DND-41 (cell line): ENCODE measurements around the gene PKHD1.
A peak's percentile ranks its signal among the peaks of the same experiment; 100 is the strongest.

Experiments
- ATAC-seq: fragments of 200-7000 bp; cut with Tn5 transposase; 3 replicates; pipeline ENCODE4 v1.9.1; 2021; ENCODE audit warnings: low read depth; ENCODE audit not compliant: insufficient read depth
- DNase-seq: peaks from one replicate; pipeline ENCODE4 v3.0.0-alpha.2; 2020
- H2AFZ ChIP-seq: 2 replicates; pipeline ENCODE4 v1.6.0; 2012; ENCODE audit warnings: low read depth, low read length
- H3K27ac ChIP-seq: 2 replicates; pipeline ENCODE4 v1.5.1; 2012; ENCODE audit warnings: low read length, inconsistent platforms
- H3K27me3 ChIP-seq: fragments of 200-600 bp; sonication (generic); 2 replicates; pipeline ENCODE4 v1.6.0; 2012; ENCODE audit warnings: low read length, mild to moderate bottlenecking, inconsistent platforms; ENCODE audit not compliant: insufficient read depth, poor library complexity
- H3K36me3 ChIP-seq: 2 replicates; pipeline ENCODE4 v1.5.1; 2012; ENCODE audit warnings: low read length, inconsistent platforms; ENCODE audit not compliant: insufficient read depth
- H3K4me1 ChIP-seq: 2 replicates; pipeline ENCODE4 v1.5.1; 2012; ENCODE audit warnings: mild to moderate bottlenecking, low read length; ENCODE audit not compliant: insufficient read depth
- H3K4me2 ChIP-seq: 2 replicates; pipeline ENCODE4 v1.6.0; 2012; ENCODE audit warnings: mild to moderate bottlenecking, moderate library complexity, low read length, inconsistent platforms; ENCODE audit not compliant: insufficient read depth
- H3K4me3 ChIP-seq, 2 experiments: fragments of 200-600 bp in 1 of 2; shearing (Covaris generic) in 1 of 2; 2 replicates each; pipeline ENCODE4 v1.5.1; 2012 to 2016; ENCODE audit warnings: inconsistent platforms in 2 of 2, low read length in 2 of 2, mild to moderate bottlenecking in 2 of 2, low read depth in 1 of 2, moderate library complexity in 1 of 2
- H3K79me2 ChIP-seq: 2 replicates; pipeline ENCODE4 v1.6.0; 2012; ENCODE audit warnings: low read length, inconsistent platforms; ENCODE audit not compliant: insufficient read depth
- H3K9ac ChIP-seq: 2 replicates; pipeline ENCODE4 v1.6.0; 2012; ENCODE audit warnings: low read depth, mild to moderate bottlenecking, inconsistent platforms, low read length, moderate library complexity
- H3K9me3 ChIP-seq: 2 replicates; pipeline ENCODE4 v1.5.1; 2012; ENCODE audit warnings: low read length, moderate library complexity, mild to moderate bottlenecking, inconsistent platforms; ENCODE audit not compliant: insufficient read depth, severe bottlenecking
- H4K20me1 ChIP-seq: 2 replicates; pipeline ENCODE4 v1.6.0; 2012; ENCODE audit warnings: low read length; ENCODE audit not compliant: insufficient read depth
- CTCF ChIP-seq: IDR thresholded peaks from 2 replicates; pipeline ENCODE4 v1.5.1; 2012; ENCODE audit warnings: borderline replicate concordance, low read length, moderate library complexity, mild to moderate bottlenecking; ENCODE audit not compliant: poor library complexity, severe bottlenecking; ENCODE audit errors: extremely low read depth
- EZH2 ChIP-seq: IDR thresholded peaks from 3 replicates; pipeline ENCODE4 v1.6.1; 2012; ENCODE audit warnings: borderline replicate concordance, low read depth, mild to moderate bottlenecking, moderate library complexity, low read length, inconsistent platforms; ENCODE audit not compliant: severe bottlenecking

Gene PKHD1

GRCh38 chr6:52089758-52090348 lies 2.4 kb upstream of the PKHD1 start:
- no peaks in the 10 kb centered on the region for H4K20me1 ChIP-seq
- H3K27ac ChIP-seq, result 0 out of 2 replicates have a peak overlapping the region, but pooled peaks have one; percentile 4
- H3K9ac ChIP-seq, result no peak overlapping the region
- TF ChIP-seq EZH2 (no peak), CTCF (no peak)
- DNase-seq, result peak; percentile 50
- H3K27me3 ChIP-seq, result no peaks in the 10 kb centered on the region
- no peaks in the 10 kb centered on the region for H3K79me2 ChIP-seq
- H3K36me3 ChIP-seq, result no peaks in the 10 kb centered on the region
- peaks cover 10% of the 10 kb centered on the region; the same call in 1 of the 2 replicates for H3K4me1 ChIP-seq
- no peaks in the 10 kb centered on the region for H3K9me3 ChIP-seq
- H3K4me2 ChIP-seq, result no peak overlapping the region
- ATAC-seq, result peak; percentile 66
- peak overlapping the region; percentile 15; the same call in 1 of the 2 replicates for H2AFZ ChIP-seq
- no peak overlapping the region for H3K4me3 ChIP-seq

DNA sequence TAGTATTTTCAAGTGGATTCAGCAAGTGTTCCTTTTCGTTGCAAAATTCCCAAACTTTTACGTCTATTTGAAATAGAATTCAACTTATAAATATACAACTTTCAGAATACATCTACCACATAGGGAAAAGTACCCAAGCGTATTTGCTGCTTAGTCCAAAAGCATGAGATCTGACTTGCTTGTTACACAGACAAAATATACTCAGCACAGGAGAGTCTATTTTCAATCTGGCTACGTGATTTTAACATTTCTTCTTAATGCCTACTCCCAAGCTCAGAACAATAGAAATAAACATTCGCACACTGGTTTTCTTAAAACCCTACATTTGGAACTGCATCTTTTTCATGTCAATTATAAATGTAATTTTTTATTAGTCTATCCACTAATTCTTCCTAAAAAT lies 672 bp downstream of the PKHD1 start:
- Histone ChIP-seq H3K4me3 (no peak overlapping the region), H3K4me2 (no peak overlapping the region), H3K9me3 (no peaks in the 10 kb centered on the region), H3K79me2 (no peaks in the 10 kb centered on the region), H3K27me3 (no peaks in the 10 kb centered on the region), H3K36me3 (no peaks in the 10 kb centered on the region), H4K20me1 (no peaks in the 10 kb centered on the region), H3K27ac (no peak overlapping the region), H3K4me1 (peaks cover 10% of the 10 kb centered on the region; the same call in 1 of the 2 replicates), H2AFZ (no peak overlapping the region), H3K9ac (no peak overlapping the region)
- no peak for ATAC-seq
- TF ChIP-seq CTCF (no peak), EZH2 (no peak)
- DNase-seq, result no peak

GRCh38 chr6:52081237-52081636 lies 6.2 kb downstream of the PKHD1 start:
- H2AFZ ChIP-seq, result no peak overlapping the region
- no peak overlapping the region for H3K4me2 ChIP-seq
- ATAC-seq (no peak), DNase-seq (no peak)
- no peaks in the 10 kb centered on the region for H4K20me1 ChIP-seq
- H3K4me3 ChIP-seq, result no peak overlapping the region
- no peaks in the 10 kb centered on the region for H3K79me2 ChIP-seq
- no peaks in the 10 kb centered on the region for H3K27me3 ChIP-seq
- H3K36me3 ChIP-seq, result no peaks in the 10 kb centered on the region
- H3K27ac ChIP-seq, result no peak overlapping the region
- no peak for TF ChIP-seq CTCF
- no peak for TF ChIP-seq EZH2
- peaks cover 34% of the 10 kb centered on the region for H3K4me1 ChIP-seq
- no peaks in the 10 kb centered on the region for H3K9me3 ChIP-seq
- no peak overlapping the region for H3K9ac ChIP-seq
